Measurements from ENCODE around the gene DNAJA1. TPM values are rescaled to one million over a fixed set of nuclear protein-coding genes. Genes with fewer than 3 reads are reported as not detected.

The DNAJA1 gene
- total and polyA plus RNA-seq, 9 donors, result 56.0 to 138 (median 99.2) TPM

- WGBS (ENCODE audit: insufficient coverage), result 61% methylated on average over 2 of the region's 4 CpGs
- Histone ChIP-seq H3K4me1 (ENCODE audit: control insufficient read depth, insufficient read depth, low read length) (no peaks in the 10 kb centered on the region), H3K27me3 (ENCODE audit: control insufficient read depth, insufficient read depth, low read length) (no peaks in the 10 kb centered on the region), H3K9me3 (replicated peaks; ENCODE audit: control insufficient read depth, low read depth, low read length) (no peaks in the 10 kb centered on the region), H3K4me3 (ENCODE audit: low read length) (no peak overlapping the region), H3K27ac (ENCODE audit: low read length) (no peak overlapping the region), H3K36me3 (ENCODE audit: control insufficient read depth, insufficient read depth, low read length) (no peaks in the 10 kb centered on the region)
- DNase-seq, result no peak
Observed at GRCh38 chr9:33007755-33008154, 17.3 kb upstream of the DNAJA1 start.

DNA sequence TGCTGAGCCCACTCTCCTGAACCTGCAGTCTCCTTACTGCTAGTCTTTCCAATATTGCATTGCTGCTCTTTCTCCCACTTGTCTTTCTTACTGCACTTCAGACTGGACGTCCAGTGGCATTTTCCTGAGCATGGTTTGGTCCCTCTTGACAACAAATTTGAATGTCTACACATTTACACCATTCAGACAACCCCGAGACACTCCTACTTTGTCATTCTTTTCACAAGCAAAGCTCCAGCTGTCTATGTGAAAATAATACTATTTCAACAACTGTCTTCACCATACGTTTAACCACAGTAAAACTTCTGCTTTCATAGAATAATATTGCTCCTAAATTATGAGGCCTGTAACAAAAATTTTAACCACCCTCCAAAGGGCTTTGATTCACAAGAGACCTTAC is 13.2 kb upstream of the DNAJA1 start:
- no peaks in the 10 kb centered on the region for H3K27me3 ChIP-seq (ENCODE audit: control insufficient read depth, insufficient read depth, low read length)
- no peak overlapping the region for H3K27ac ChIP-seq (ENCODE audit: low read length)
- no peak overlapping the region for H3K4me3 ChIP-seq (ENCODE audit: low read length)
- H3K36me3 ChIP-seq (ENCODE audit: control insufficient read depth, insufficient read depth, low read length), result peaks cover 2% of the 10 kb centered on the region
- no peaks in the 10 kb centered on the region for H3K4me1 ChIP-seq (ENCODE audit: control insufficient read depth, insufficient read depth, low read length)
- DNase-seq, result no peak
- 86% methylated on average over 2 of the region's 3 CpGs for WGBS (ENCODE audit: insufficient coverage)
- no peaks in the 10 kb centered on the region for H3K9me3 ChIP-seq (replicated peaks; ENCODE audit: control insufficient read depth, low read depth, low read length)

- WGBS (ENCODE audit: insufficient coverage), result no CpG with 5 or more reads among the region's 3 CpGs
Observed at GRCh38 chr9:33012328-33013069, 12.6 kb upstream of the DNAJA1 start.

DNA sequence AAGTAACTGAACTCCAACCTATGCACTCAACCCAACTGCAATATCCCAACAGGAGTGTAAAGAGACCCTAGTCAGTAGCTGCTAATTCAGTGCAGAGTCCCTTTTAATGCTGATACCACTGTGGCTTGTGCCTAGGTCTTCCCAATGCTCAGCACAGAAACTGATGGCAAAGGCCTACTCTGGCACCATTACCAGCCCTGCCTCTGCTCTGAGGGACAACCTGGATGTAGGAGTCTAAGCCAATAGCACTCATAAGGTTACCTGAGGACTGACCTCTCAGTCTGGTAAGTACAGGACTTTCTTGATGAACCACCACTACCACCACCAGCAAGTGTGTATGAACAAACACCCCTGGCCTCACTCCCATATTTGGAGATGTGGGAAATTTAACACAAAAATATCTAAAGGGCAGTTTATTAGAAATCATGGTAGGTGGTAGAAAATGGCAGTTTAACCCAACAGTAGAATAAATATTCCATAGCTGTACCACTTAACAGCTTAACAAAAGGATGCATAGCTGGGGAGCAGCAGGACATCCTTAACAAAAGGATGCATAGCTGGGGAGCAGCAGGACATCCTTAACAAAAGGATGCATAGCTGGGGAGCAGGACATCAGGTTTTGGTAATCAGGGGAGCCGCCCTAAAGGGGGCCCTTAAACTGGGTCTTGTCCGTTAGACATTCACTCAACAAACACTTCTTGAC is 11.0 kb upstream of the DNAJA1 start:
- 57% methylated on average over 2 of the region's 2 CpGs for WGBS (ENCODE audit: insufficient coverage)
- H3K27me3 ChIP-seq (ENCODE audit: control insufficient read depth, insufficient read depth, low read length), result no peaks in the 10 kb centered on the region
- H3K9me3 ChIP-seq (replicated peaks; ENCODE audit: control insufficient read depth, low read depth, low read length), result no peaks in the 10 kb centered on the region

More at GRCh38 chr9:33012328-33013069, 12.6 kb upstream of the DNAJA1 start:
- DNase-seq, result no peak
- Histone ChIP-seq H3K4me3 (ENCODE audit: low read length) (no peak overlapping the region), H3K27me3 (ENCODE audit: control insufficient read depth, insufficient read depth, low read length) (no peaks in the 10 kb centered on the region), H3K36me3 (ENCODE audit: control insufficient read depth, insufficient read depth, low read length) (peaks cover 4% of the 10 kb centered on the region), H3K27ac (ENCODE audit: low read length) (no peak overlapping the region), H3K4me1 (ENCODE audit: control insufficient read depth, insufficient read depth, low read length) (no peaks in the 10 kb centered on the region), H3K9me3 (replicated peaks; ENCODE audit: control insufficient read depth, low read depth, low read length) (no peaks in the 10 kb centered on the region)

DNA sequence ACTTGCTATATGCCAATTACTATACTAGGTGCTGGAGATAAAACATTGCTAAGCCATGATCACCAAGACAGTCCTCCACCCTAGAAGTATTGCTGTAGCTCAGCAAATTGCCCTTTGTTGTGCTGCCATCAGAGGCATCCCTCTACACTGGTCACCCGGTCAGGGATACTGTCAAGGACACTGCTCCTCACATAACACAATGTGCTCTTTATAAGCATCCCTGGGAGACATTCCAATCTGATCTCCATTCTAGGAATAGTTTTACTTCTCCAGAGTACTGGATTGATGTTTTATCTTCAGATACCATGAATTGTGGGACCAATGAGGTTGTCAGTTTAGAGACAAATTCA is 10.4 kb upstream of the DNAJA1 start:
- Histone ChIP-seq H3K9me3 (replicated peaks; ENCODE audit: control insufficient read depth, low read depth, low read length) (no peaks in the 10 kb centered on the region), H3K4me1 (ENCODE audit: control insufficient read depth, insufficient read depth, low read length) (no peaks in the 10 kb centered on the region), H3K4me3 (ENCODE audit: low read length) (no peak overlapping the region), H3K27ac (ENCODE audit: low read length) (no peak overlapping the region), H3K27me3 (ENCODE audit: control insufficient read depth, insufficient read depth, low read length) (no peaks in the 10 kb centered on the region), H3K36me3 (ENCODE audit: control insufficient read depth, insufficient read depth, low read length) (peaks cover 7% of the 10 kb centered on the region)
- DNase-seq, result no peak
- WGBS (ENCODE audit: insufficient coverage), result 100% methylated on average over 1 of the region's 1 CpG

More for the DNA sequence above, 11.0 kb upstream of the DNAJA1 start:
- H3K4me1 ChIP-seq (ENCODE audit: control insufficient read depth, insufficient read depth, low read length), result no peaks in the 10 kb centered on the region
- no peak overlapping the region for H3K4me3 ChIP-seq (ENCODE audit: low read length)
- no peak for DNase-seq
- no peak overlapping the region for H3K27ac ChIP-seq (ENCODE audit: low read length)
- H3K36me3 ChIP-seq (ENCODE audit: control insufficient read depth, insufficient read depth, low read length), result peaks cover 4% of the 10 kb centered on the region

GRCh38 chr9:33017283-33018041 is 7.6 kb upstream of the DNAJA1 start:
- Histone ChIP-seq H3K36me3 (ENCODE audit: control insufficient read depth, insufficient read depth, low read length) (peaks cover 12% of the 10 kb centered on the region), H3K9me3 (replicated peaks; ENCODE audit: control insufficient read depth, low read depth, low read length) (no peaks in the 10 kb centered on the region), H3K4me1 (ENCODE audit: control insufficient read depth, insufficient read depth, low read length) (no peaks in the 10 kb centered on the region), H3K4me3 (ENCODE audit: low read length) (no peak overlapping the region), H3K27ac (ENCODE audit: low read length) (no peak overlapping the region), H3K27me3 (ENCODE audit: control insufficient read depth, insufficient read depth, low read length) (no peaks in the 10 kb centered on the region)
- no peak for DNase-seq
- WGBS (ENCODE audit: insufficient coverage), result no CpG with 5 or more reads among the region's 6 CpGs

DNA sequence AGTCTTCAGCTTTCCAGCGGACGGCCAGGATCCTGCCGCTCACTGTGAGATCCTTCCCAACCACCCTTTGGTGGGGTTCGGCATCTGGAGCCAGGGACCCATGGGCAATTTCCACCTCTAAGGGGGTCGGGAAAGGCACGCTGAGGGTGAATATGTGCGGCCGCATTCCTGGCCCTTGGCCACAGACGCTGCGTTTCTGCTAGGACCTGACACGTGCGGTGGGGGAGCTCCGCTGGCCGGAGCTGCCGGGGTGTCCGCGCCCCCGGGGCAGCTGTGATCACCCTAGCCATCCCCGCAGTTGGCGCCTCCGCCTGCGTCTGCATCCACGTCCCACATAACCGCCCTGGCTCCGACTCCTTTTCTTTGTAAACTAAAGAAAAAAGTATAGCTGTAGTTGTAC is 5.3 kb upstream of the DNAJA1 start:
- 76% methylated on average over 18 of the region's 25 CpGs for WGBS (ENCODE audit: insufficient coverage)
- Histone ChIP-seq H3K4me1 (ENCODE audit: control insufficient read depth, insufficient read depth, low read length) (peaks cover 9% of the 10 kb centered on the region), H3K36me3 (ENCODE audit: control insufficient read depth, insufficient read depth, low read length) (peaks cover 12% of the 10 kb centered on the region), H3K27ac (ENCODE audit: low read length) (no peak overlapping the region), H3K4me3 (ENCODE audit: low read length) (no peak overlapping the region), H3K27me3 (ENCODE audit: control insufficient read depth, insufficient read depth, low read length) (no peaks in the 10 kb centered on the region), H3K9me3 (replicated peaks; ENCODE audit: control insufficient read depth, low read depth, low read length) (no peaks in the 10 kb centered on the region)
- DNase-seq, result no peak

DNA sequence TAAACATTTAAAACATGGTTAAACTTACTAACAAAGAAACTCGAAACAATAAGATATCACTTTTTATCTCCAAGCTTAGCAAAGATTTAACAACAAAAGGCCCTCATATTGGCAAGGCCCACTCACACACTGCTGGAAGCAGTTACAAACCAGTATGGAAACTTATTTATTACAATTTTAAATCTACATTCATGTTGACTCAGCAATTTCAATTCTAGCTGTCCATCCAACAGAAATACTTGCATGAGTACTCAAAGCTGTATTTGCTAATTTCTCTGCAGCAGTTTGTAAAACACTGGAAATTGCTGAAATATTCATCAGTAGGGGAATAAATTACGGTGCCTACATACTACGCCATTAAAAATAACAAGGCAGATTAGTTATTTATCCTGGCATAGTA is 2.8 kb upstream of the DNAJA1 start:
- Histone ChIP-seq H3K36me3 (ENCODE audit: control insufficient read depth, insufficient read depth, low read length) (peaks cover 14% of the 10 kb centered on the region), H3K27me3 (ENCODE audit: control insufficient read depth, insufficient read depth, low read length) (no peaks in the 10 kb centered on the region), H3K9me3 (replicated peaks; ENCODE audit: control insufficient read depth, low read depth, low read length) (no peaks in the 10 kb centered on the region), H3K4me3 (ENCODE audit: low read length) (no peak overlapping the region), H3K27ac (ENCODE audit: low read length) (no peak overlapping the region), H3K4me1 (ENCODE audit: control insufficient read depth, insufficient read depth, low read length) (peaks cover 13% of the 10 kb centered on the region)
- WGBS (ENCODE audit: insufficient coverage), result 67% methylated on average over 1 of the region's 3 CpGs
- DNase-seq, result no peak

- 88% methylated on average over 1 of the region's 7 CpGs for WGBS (ENCODE audit: insufficient coverage)
- Histone ChIP-seq H3K27ac (ENCODE audit: low read length) (no peak overlapping the region), H3K4me1 (ENCODE audit: control insufficient read depth, insufficient read depth, low read length) (peaks cover 13% of the 10 kb centered on the region), H3K4me3 (ENCODE audit: low read length) (no peak overlapping the region), H3K9me3 (replicated peaks; ENCODE audit: control insufficient read depth, low read depth, low read length) (no peaks in the 10 kb centered on the region), H3K36me3 (ENCODE audit: control insufficient read depth, insufficient read depth, low read length) (peaks cover 19% of the 10 kb centered on the region), H3K27me3 (ENCODE audit: control insufficient read depth, insufficient read depth, low read length) (no peaks in the 10 kb centered on the region)
- no peak for DNase-seq
Observed at GRCh38 chr9:33022755-33023154, 2.3 kb upstream of the DNAJA1 start.

DNA sequence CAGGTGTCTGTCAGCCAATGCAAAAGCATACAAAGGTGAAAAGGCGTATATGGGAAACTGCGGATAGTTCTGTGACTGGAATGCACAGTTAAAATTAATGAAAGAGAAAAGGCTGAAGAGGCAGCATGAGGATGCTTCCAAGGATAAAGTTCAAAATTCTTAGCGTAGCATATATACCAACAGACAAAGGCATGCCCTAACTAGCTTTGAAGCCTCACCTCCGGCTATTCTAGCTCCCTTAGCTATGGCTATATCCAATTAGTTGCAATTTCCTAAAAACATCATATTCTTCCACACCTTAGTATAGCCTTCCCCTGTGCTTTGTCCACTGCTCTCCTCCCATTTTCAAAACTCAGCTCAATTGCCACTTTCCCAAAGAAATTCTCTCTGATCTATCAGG is 1.4 kb upstream of the DNAJA1 start:
- peaks cover 13% of the 10 kb centered on the region for H3K4me1 ChIP-seq (ENCODE audit: control insufficient read depth, insufficient read depth, low read length)

More for the DNA sequence above, 1.4 kb upstream of the DNAJA1 start:
- H3K27ac ChIP-seq (ENCODE audit: low read length), result peak overlapping the region; percentile 97
- H3K9me3 ChIP-seq (replicated peaks; ENCODE audit: control insufficient read depth, low read depth, low read length), result no peaks in the 10 kb centered on the region
- DNase-seq, result no peak
- peak overlapping the region; percentile 95 for H3K4me3 ChIP-seq (ENCODE audit: low read length)
- WGBS (ENCODE audit: insufficient coverage), result 81% methylated on average over 3 of the region's 4 CpGs
- peaks cover 25% of the 10 kb centered on the region for H3K36me3 ChIP-seq (ENCODE audit: control insufficient read depth, insufficient read depth, low read length)
- no peaks in the 10 kb centered on the region for H3K27me3 ChIP-seq (ENCODE audit: control insufficient read depth, insufficient read depth, low read length)
